Ishikawa (cell line): ENCODE measurements around the gene KRT37.

Experiments used
- CEBPB ChIP-seq: IDR thresholded peaks from 2 replicates; pipeline ENCODE4 v1.6.1; 2012
- CREB1 ChIP-seq: IDR thresholded peaks from 2 replicates; pipeline ENCODE4 v1.6.1; 2012; ENCODE audit warnings: low read depth
- EP300 ChIP-seq: IDR thresholded peaks from 2 replicates; pipeline ENCODE4 v1.6.1; 2012; ENCODE audit warnings: borderline replicate concordance
- MAX ChIP-seq: IDR thresholded peaks from 2 replicates; pipeline ENCODE4 v1.6.1; 2012
- NFIC ChIP-seq: IDR thresholded peaks from 2 replicates; pipeline ENCODE4 v1.6.1; 2012
- REST ChIP-seq: IDR thresholded peaks from 2 replicates; pipeline ENCODE4 v1.6.1; 2012; ENCODE audit warnings: low read depth, mild to moderate bottlenecking
- USF1 ChIP-seq: IDR thresholded peaks from 2 replicates; pipeline ENCODE4 v1.6.1; 2012
- ZBTB7A ChIP-seq: IDR thresholded peaks from 2 replicates; pipeline ENCODE4 v1.6.1; 2012; ENCODE audit warnings: low read depth

GRCh38 chr17:41377546-41377945 is 46.8 kb downstream of the KRT37 start:
- TF ChIP-seq CREB1 (no peak), REST (no peak), ZBTB7A (no peak), MAX (no peak), CEBPB (no peak), NFIC (no peak), EP300 (no peak), USF1 (no peak)
